Retinal pigment epithelial cell (primary cell): ENCODE results near the gene DCTN4.

ENCODE experiments used
- DNase-seq: peaks from one replicate; pipeline ENCODE4 v3.0.0-alpha.2; 2010; ENCODE audit warnings: low read depth
- H3K4me3 ChIP-seq: 2 replicates; pipeline ENCODE4 v1.5.1; 2011; ENCODE audit warnings: mild to moderate bottlenecking, low read length, control low read depth, moderate library complexity
- CTCF ChIP-seq: conservative IDR thresholded peaks from 2 replicates; pipeline ENCODE4 v1.5.1; 2011; ENCODE audit warnings: low read depth, low read length, control low read depth, inconsistent platforms

The DCTN4 gene

GRCh38 chr5:150660108-150660831, 98.5 kb downstream of the DCTN4 start:
- no peak overlapping the region for H3K4me3 ChIP-seq
- TF ChIP-seq CTCF = no peak
- no peak for DNase-seq

- DNase-seq = no peak
- TF ChIP-seq CTCF = no peak
Observed at GRCh38 chr5:150659360-150660107, 99.3 kb downstream of the DCTN4 start.

GRCh38 chr5:150658699-150659265, 100.0 kb downstream of the DCTN4 start:
- TF ChIP-seq CTCF = no peak
- no peak overlapping the region for H3K4me3 ChIP-seq
- DNase-seq = no peak

More at GRCh38 chr5:150659360-150660107, 99.3 kb downstream of the DCTN4 start:
- H3K4me3 ChIP-seq = no peak overlapping the region
